SK-N-DZ (cell line): ENCODE measurements around the gene SH3GLB2. TPM values are rescaled to one million over a fixed set of nuclear protein-coding genes. Genes with fewer than 3 reads are reported as not detected.

Experiments
- DNase-seq: peaks from one replicate; pipeline ENCODE4 v3.0.0-alpha.2; 2015; ENCODE audit warnings: low spot score
- polyA plus RNA-seq, 2 experiments: library from polyadenylated mRNA; depleted of rRNA; stranded (reverse); fragments of >200 nt; gene quantifications; 2 replicates each; pipeline ENCODE4 v1.2.3, GENCODE V29; 2014

Gene SH3GLB2
- 92.3 and 111 TPM in 2 replicates for polyA plus RNA-seq (2014; cell fraction: cytosol; rRNA removed)
- 585 and 610 TPM in 2 replicates for polyA plus RNA-seq (2014; cell fraction: nucleus; rRNA removed)

- DNase-seq, result peak; percentile 87
These were observed at the start of gene SH3GLB2 for GRCh38 chr9:129028192-129028966. Gene SH3GLB2, minus strand, starts transcription at chr9:129028331. Its CDS starts 177 bp downstream, at chr9:129028154.

- DNase-seq, result no peak
These were observed 49.1 kb upstream of the SH3GLB2 start for GRCh38 chr9:129077236-129077635.

GRCh38 chr9:129076640-129077037 is 48.5 kb upstream of the SH3GLB2 start:
- no peak for DNase-seq

- no peak for DNase-seq
These were observed 48.0 kb upstream of the SH3GLB2 start for GRCh38 chr9:129075996-129076639.

GRCh38 chr9:129074106-129074505 is 46.0 kb upstream of the SH3GLB2 start:
- DNase-seq, result no peak

- no peak for DNase-seq
These were observed 45.3 kb upstream of the SH3GLB2 start for GRCh38 chr9:129073404-129073803.

- DNase-seq, result no peak
These were observed 44.0 kb upstream of the SH3GLB2 start for GRCh38 chr9:129072171-129072570.

- DNase-seq, result no peak
These were observed 43.5 kb upstream of the SH3GLB2 start for GRCh38 chr9:129071526-129072126.

- no peak for DNase-seq
These were observed 42.8 kb upstream of the SH3GLB2 start for GRCh38 chr9:129070696-129071525.

GRCh38 chr9:129069862-129070641 is 41.9 kb upstream of the SH3GLB2 start:
- DNase-seq, result no peak

GRCh38 chr9:129068990-129069861 is 41.1 kb upstream of the SH3GLB2 start:
- no peak for DNase-seq

GRCh38 chr9:129068110-129068509 is 40.0 kb upstream of the SH3GLB2 start:
- DNase-seq, result no peak

- no peak for DNase-seq
These were observed 36.4 kb upstream of the SH3GLB2 start for GRCh38 chr9:129064499-129064908.

- DNase-seq, result no peak
These were observed 34.9 kb upstream of the SH3GLB2 start for GRCh38 chr9:129063061-129063460.

- DNase-seq, result no peak
These were observed 32.9 kb upstream of the SH3GLB2 start for GRCh38 chr9:129060991-129061390.

- DNase-seq, result no peak
These were observed 32.0 kb upstream of the SH3GLB2 start for GRCh38 chr9:129059796-129060785.

- DNase-seq, result no peak
These were observed 31.0 kb upstream of the SH3GLB2 start for GRCh38 chr9:129058965-129059795.
